Stimulated activated CD8-positive, alpha-beta memory T cell treated with anti-CD3 and anti-CD28 coated beads, Interleukin-7, amount 100 ng/mL, for 4 hours (primary cell): ENCODE results near the gene MRPL47.
A peak's percentile ranks its signal among the peaks of the same experiment; 100 is the strongest.
"Not testable (repeated sequence)": the region's sequence is repeated elsewhere in the genome, so short reads cannot be mapped to it uniquely, and the experiment has no call there.

ENCODE experiments used
- DNase-seq, 2 donors: peaks; one replicate each; pipeline ENCODE4 v3.0.0-alpha.2; 2020; ENCODE audit warnings: low read depth in 2 of 2

MRPL47 gene

DNA sequence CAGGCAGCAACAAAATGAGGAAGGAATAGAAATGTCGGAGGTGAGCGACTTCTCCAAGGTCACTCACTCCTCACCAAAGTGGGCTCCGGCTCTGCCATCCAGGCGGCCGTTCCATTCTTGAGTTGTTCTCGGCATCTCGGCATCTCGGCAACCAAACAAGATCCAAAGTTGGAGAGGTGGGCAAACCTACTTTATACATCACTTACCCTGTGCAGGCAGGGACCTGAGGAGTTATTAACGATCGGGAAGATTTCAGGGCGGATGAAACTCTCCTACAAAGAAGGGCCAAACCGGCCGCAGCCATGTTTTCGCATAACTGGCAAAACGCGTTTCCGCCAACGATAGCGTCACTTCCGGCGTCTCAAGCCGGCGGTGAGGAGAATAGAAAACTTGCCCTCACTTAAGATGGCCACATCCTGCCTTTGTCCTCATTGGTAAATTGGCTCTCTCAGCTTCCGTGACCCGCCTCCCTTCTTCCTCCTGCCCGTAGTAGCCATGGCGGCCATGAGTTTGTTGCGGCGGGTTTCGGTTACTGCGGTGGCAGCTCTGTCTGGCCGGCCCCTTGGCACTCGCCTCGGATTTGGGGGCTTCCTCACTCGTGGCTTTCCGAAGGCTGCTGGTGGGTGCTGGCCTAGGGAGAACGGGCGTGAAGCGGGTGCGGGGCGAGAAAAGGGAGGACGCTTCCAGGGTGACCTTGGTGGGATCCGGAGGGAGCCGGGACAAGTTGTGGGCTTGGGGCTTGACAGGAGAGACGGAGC is at the start of gene MRPL47, which contains the start of gene NDUFB5:
MRPL47 (minus strand) TSS at position 318 of the 758 bp plus-strand sequence; CDS start at position 304, 14 bp downstream.
NDUFB5 (plus strand) TSS at position 474 of the 758 bp plus-strand sequence; CDS start at position 496, 22 bp downstream.
- DNase-seq = peak; percentile 84 to 90

DNA sequence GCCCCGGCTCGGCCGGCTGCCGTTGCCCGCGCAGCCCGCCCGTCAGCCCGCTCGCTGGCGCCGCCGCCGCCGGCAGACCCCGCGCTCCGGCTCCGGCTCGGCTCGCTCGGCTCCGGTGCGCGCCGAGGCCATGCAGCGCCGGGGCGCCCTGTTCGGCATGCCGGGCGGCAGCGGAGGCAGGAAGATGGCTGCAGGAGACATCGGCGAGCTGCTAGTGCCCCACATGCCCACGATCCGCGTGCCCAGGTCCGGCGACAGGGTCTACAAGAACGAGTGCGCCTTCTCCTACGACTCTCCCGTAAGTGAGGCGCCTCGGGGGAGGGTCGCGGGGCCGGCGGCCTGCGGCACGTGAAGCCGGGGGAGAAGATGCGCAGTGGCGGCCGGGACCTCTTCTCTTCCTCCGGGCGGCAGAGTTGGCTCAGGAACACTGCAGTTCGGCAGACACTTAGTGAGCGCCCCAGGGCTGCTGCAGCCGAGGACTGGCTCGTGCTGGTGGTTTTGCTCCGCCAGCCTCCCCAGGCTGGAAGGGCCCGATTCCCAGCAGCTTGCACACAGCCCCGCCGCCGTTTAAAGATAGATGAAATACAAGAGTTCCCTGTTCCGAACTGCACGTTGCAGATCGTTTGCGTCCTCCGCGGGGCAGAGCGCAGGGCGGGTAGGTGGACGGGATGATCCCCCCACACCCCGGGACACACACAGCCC is 48.8 kb upstream of the MRPL47 start:
- peak; percentile 26 to 45 for DNase-seq

DNA sequence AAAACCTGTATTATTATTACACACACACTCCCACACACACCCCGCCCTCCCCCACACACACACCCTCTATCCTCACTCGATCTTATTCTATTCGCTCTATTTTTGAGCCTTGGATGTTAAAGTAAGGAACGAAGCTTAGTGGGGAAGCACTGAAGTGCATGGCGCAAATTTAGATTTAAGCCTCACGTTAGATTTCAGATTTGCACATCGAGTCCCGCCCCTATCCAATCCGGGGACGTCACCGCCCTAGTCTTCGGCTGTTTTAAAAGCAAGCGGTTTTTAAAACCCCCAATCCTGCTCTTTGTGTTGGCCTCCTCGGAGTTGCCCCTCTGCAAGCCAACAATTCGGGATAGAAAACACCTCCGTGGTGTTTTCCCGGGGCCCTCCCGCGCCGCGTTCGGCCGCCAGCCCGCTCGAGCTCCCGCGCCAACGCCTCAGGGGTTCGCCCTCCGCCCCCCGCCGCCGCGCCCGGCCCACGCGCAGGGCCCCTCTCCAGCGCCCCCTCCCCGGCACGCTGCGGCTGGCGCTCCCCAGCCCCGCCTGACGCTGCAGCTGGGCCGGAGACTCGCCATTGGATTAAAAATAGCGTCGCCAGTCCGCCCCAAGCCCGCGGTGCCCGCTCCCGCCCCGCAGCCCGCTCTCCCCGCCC is 48.1 kb upstream of the MRPL47 start, which contains the start of gene USP13:
USP13 (plus strand) TSS at position 594 of the 649 bp plus-strand sequence. CDS start 186 bp downstream, outside the sequence.
- peak; percentile 17 to 59 for DNase-seq

DNA sequence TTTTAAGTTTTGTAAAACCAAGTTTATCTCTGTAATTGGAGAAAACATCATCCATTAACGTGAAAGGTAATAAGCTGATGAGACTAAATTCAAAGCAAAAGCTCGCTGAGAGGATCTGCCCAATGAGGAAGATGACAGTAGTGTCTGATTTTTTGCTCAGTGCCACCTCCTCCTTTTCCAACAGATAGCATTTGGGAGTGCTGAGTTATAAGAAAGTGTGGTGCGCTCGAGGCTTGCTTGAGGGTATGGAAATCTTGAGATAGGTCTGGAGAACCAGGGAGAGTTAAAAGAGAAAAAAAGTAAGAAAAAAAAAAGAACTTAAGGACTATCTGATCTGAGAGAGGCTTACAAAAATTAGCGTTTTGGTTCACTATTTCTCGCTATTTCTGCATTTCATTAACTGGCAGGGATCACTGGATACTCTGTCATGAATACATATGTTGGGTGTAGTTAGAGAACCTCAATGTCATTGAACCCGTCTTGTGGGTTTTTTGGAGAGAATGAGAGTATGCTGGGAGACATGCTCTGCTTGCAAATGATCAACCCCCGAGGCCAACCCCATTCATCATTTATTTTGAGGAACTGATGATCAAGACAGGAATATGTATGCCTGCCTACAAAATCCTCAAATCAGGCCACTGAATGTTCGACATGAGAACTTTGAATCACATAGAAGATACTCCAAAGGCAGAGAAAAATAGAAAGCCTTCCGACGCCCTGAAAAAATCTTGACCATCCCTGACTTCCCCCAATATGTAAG is 47.4 kb upstream of the MRPL47 start:
- DNase-seq = no peak

DNA sequence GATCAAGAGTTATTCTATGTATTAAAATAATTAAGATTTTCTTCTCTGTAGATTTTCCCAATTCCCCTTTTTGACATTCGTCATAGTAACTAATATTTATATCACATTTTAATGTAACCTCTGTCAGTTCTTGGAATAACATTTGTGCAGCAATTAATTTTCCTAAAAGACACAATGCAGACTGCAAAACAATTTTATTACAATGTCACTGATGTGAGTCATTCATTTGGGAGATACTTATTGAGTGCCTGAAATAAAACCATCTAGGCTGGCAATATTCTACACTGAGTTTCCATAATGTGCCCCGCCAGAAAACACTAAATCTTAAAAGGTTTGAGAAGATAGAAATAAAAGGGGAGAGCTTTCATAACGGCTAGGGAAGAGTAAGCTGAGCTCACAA is 41.7 kb upstream of the MRPL47 start:
- DNase-seq = no peak

DNA sequence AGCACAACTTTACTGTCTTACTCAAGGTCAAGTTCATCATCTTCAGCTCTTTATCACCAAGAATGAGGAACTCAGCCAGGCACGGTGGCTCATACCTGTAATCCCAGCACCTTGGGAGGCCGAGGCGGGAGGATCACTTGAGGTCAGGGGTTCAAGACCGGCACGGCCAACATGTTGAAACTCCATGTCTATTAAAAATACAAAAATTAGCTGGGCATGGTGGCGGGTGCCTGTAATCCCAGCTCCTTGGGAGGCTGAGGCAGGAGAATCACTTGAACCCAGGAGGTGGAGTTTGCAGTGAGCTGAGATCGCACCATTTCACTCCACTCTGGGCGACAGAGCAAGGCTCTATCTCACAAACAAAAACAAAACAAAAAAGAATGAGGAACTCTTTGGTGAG is 39.4 kb upstream of the MRPL47 start:
- not testable (repeated sequence) for DNase-seq

DNA sequence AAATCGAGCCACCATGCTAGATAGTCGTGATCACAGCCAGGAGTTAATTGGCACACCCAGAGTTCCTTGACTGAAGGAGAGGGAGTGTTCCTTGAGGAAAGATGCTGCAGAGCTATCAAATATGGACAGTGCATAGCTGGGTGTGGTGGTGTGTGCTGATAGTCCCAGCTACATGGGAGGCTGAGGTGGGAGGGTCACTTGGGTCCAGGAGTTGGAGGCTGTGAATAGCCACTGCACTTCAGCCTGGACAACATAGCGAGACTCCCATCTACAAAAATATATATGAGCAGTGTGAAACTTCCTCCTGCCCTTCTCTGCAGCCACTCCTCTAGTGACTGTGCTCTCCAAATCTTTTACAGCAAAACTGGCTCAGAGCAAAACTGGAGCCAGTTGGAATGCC is 38.4 kb upstream of the MRPL47 start:
- DNase-seq = no peak

DNA sequence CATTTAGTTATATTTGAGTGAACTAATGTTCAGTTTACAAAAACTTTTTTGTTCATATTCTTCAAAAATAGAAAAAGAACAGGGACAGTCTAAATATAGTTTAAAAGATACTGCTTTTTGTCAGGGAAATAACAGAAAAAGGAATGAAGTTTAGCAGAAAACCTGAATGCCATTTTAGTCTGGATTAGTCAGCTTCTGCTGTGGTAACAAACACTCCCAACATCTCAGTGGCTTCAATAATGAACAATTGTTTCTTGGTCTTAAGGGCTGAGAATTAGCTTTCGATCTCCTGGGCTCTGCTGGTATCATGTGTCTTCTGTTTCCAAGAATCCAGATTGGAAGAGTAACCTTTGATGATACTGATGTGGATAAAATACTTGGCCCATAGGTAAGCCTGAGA is 36.0 kb upstream of the MRPL47 start:
- no peak for DNase-seq

DNA sequence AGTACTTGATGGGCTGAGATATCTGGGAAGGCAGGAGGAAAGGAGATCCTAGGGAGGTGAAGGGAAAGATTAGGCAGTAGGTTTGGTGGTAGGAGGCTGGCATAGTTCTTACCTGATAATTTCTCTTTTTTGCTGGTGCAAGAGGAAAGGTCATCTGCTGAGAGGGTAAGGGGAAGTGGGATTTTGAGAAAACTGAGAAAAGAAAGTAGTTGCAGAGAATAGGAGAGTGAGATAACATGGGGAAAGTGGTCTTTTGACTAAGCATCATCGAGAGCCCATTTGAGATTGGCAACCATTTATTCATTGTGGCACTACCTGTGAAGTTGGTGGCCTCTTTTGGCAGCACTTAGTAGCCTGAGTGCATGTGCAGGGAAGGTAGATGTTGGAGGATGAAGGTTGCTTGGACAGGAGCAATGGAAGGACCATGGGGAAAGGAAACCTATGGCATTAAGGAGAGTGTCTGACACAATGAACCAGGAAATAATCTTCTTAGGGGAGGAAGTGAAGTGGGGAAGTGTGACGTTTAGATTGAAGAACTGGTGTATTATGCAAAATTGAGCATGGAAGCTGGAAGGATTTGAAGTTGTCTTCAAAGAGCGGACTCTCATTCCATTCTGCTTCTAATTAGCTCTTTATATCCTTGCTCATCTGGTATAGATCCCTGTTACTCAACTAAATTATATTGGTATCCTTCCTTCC is 26.5 kb upstream of the MRPL47 start:
- DNase-seq = no peak

GRCh38 chr3:179624451-179624850 is 20.0 kb upstream of the MRPL47 start:
- no peak for DNase-seq

GRCh38 chr3:179622023-179622422 is 17.6 kb upstream of the MRPL47 start:
- DNase-seq = no peak

DNA sequence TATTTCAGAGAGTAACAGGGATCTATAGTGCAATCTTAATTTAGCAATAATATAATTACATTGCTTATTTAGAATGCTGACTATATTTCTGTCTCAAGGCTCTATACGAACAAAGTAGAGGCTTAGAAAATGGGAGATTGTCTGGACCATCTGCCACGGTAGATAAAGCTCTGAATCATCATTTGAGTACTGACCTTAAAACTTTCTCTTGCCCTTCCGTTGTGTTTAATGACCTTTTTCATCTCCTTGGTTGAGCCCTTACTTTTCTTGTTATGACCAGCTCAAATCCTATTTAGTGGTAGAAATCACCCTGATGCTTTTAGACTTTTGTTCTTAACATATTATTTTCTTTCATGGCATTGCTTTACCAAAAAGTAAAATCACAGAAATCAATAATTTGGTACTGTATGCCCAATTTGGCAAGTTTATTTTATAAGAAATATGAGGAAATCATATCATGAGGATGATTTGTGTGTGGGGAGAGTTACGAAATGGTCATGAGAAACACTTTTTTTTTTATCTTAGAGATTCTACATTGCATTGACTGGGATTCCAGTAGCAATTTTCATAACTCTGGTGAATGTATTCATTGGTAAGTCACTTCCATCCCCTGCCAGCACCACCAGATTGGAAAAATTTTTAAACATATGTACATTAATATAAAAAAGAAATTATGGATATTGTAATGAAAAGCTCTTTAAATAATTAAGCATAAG is 11.2 kb upstream of the MRPL47 start:
- DNase-seq = no peak

GRCh38 chr3:179613807-179614206 is 9.4 kb upstream of the MRPL47 start:
- no peak for DNase-seq

- DNase-seq = no peak
Measured at GRCh38 chr3:179610066-179610465, 5.6 kb upstream of the MRPL47 start.

GRCh38 chr3:179608931-179609720 is 4.7 kb upstream of the MRPL47 start:
- DNase-seq = no peak

DNA sequence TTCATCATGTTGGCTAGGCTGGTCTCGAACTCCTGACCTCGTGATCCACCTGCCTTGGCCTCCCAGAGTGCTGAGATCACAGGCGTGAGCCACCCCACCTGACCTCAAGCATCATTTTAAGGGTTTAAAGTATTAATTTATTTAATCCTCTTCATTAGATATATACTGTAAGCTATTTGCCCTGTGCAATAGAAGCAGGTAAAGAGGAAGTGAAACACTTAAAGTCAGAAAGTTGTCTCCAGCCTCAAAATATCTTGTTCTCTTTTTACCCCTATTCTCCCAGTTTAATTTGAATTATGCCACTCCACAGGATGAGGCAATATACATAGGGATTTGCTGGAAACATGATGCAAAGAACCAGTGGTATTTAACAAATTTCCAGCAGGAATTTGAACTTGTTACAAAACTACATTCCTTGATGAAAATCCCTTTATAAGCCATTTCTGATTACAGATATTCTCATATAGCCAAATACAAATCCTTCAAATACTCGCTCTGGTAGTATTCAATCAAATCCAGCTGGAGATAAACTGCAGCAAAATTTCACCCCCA is 2.2 kb upstream of the MRPL47 start:
- no peak for DNase-seq

GRCh38 chr3:179603831-179604230 is 607 bp downstream of the MRPL47 start:
- DNase-seq = no peak

GRCh38 chr3:179603321-179603720 is 1.1 kb downstream of the MRPL47 start:
- DNase-seq = no peak

GRCh38 chr3:179599531-179599930 is 4.9 kb downstream of the MRPL47 start:
- no peak for DNase-seq
